Ascending aorta (tissue), 2 donors: ENCODE measurements around the gene TRIM33. TPM values are rescaled to one million over a fixed set of nuclear protein-coding genes. Genes with fewer than 3 reads are reported as not detected.
A peak's percentile ranks its signal among the peaks of the same experiment; 100 is the strongest.

ENCODE experiments used
- DNase-seq, 2 donors: peaks; one replicate each; pipeline ENCODE4 v3.0.0-alpha.2; 2019; ENCODE audit warnings: low spot score in 2 of 2
- H3K27ac ChIP-seq, 2 donors: fragments of 200-600 bp; sonication (generic); one replicate each; pipeline ENCODE4 v1.5.1; 2016 to 2017; ENCODE audit warnings: mild to moderate bottlenecking in 1 of 2
- H3K27me3 ChIP-seq: fragments of 200-600 bp; sonication (generic); one replicate; pipeline ENCODE4 v1.5.1; 2017
- H3K36me3 ChIP-seq, 2 donors: fragments of 200-600 bp; sonication (generic); one replicate each; pipeline ENCODE4 v1.5.1; 2016
- H3K4me1 ChIP-seq, 2 donors: fragments of 200-600 bp; sonication (generic); one replicate each; pipeline ENCODE4 v1.5.1; 2016 to 2017; ENCODE audit warnings: mild to moderate bottlenecking in 1 of 2
- H3K4me3 ChIP-seq, 2 donors: fragments of 200-600 bp; sonication (generic); one replicate each; pipeline ENCODE4 v1.5.1; 2016 to 2017; ENCODE audit warnings: mild to moderate bottlenecking in 1 of 2
- H3K9me3 ChIP-seq, 2 donors: fragments of 200-600 bp; sonication (generic); one replicate each; pipeline ENCODE4 v1.5.1; 2016
- intact Hi-C: fragments of 100-400 bp; cut with DNase I; formaldehyde crosslinking; loops from one replicate; pipeline ENCODE4 v1.15.1; 2023
- total RNA-seq: library from RNA; depleted of rRNA; stranded (reverse); fragments of >200 nt; gene quantifications from one replicate; pipeline ENCODE4 v1.1.0, GENCODE V29; 2016
- TF ChIP-seq, protein P1 (sequence below), 3 experiments: fragments of 200-600 bp in 2 of 3; fragments of 450-650 bp in 1 of 3; sonication (generic) in 2 of 3; IDR thresholded peaks; one replicate each; pipeline ENCODE4 v1.5.1; 2016 to 2019; ENCODE audit warnings: antibody characterized with exemption in 3 of 3, mild to moderate bottlenecking in 1 of 3, moderate library complexity in 1 of 3

TRIM33 gene
- total RNA-seq, 1 donor from 2014 or later, result 42.5 TPM

DNA sequence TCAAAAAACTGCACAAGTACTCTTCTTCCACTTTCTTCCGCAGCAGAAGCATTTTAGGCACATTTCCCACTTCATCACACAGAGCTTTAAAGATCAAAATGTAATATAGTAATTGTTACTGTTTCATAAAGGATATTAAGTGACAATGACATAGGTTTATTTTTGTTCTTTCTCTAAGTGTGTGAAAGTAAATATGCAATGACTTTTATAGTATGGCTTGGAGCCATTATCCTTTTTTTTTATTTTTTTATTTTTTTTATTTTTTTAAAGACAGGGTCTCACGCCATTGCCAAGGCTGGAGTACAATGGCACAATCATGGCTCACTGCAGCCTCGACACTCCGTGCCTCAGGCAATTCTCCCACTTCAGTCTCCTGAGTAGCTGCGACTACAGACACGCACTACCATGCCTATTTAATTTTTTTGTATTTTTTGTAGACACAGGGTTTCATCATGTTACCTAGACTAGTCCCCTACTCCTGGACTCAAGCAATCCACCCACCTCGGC, 7.0 kb downstream of the TRIM33 start:
- peaks cover 0 to 7% of the 10 kb centered on the region in 2 donors for H3K4me1 ChIP-seq
- TF ChIP-seq, protein P1, sequence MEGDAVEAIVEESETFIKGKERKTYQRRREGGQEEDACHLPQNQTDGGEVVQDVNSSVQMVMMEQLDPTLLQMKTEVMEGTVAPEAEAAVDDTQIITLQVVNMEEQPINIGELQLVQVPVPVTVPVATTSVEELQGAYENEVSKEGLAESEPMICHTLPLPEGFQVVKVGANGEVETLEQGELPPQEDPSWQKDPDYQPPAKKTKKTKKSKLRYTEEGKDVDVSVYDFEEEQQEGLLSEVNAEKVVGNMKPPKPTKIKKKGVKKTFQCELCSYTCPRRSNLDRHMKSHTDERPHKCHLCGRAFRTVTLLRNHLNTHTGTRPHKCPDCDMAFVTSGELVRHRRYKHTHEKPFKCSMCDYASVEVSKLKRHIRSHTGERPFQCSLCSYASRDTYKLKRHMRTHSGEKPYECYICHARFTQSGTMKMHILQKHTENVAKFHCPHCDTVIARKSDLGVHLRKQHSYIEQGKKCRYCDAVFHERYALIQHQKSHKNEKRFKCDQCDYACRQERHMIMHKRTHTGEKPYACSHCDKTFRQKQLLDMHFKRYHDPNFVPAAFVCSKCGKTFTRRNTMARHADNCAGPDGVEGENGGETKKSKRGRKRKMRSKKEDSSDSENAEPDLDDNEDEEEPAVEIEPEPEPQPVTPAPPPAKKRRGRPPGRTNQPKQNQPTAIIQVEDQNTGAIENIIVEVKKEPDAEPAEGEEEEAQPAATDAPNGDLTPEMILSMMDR (IDR thresholded peaks at IDR 0.05), result no peak
- H3K27me3 ChIP-seq, result no peaks in the 10 kb centered on the region
- intact Hi-C loops, result no loop called here
- DNase-seq, result no peak
- no peak overlapping the region for H3K27ac ChIP-seq
- no peaks in the 10 kb centered on the region for H3K9me3 ChIP-seq
- H3K4me3 ChIP-seq, result no peak overlapping the region
- no peaks in the 10 kb centered on the region for H3K36me3 ChIP-seq

DNA sequence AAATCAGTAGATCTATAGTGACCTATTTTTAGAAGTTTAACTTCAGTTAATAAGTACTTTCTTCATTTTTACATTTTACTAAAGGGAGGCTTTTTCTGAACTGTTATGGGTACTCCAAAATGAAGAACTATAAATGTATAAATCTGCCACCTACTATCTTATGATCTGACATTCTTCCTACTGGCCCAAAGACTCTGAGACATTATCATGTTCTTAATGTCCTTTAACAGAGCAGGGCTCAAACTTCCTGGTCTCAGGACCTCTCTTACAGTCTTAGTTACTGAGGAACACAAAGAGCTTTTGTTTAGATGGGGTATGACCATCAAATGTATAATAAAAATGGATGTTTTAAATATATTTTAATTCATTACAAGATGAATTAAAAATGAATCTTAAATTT, 8.9 kb downstream of the TRIM33 start:
- no peak for DNase-seq
- Histone ChIP-seq H3K4me1 (no peaks in the 10 kb centered on the region), H3K36me3 (no peaks in the 10 kb centered on the region), H3K4me3 (no peak overlapping the region), H3K27ac (no peak overlapping the region), H3K9me3 (no peaks in the 10 kb centered on the region), H3K27me3 (no peaks in the 10 kb centered on the region)
- TF ChIP-seq, protein P1 (IDR thresholded peaks at IDR 0.05), result no peak
- intact Hi-C loops, result no loop called here

DNA sequence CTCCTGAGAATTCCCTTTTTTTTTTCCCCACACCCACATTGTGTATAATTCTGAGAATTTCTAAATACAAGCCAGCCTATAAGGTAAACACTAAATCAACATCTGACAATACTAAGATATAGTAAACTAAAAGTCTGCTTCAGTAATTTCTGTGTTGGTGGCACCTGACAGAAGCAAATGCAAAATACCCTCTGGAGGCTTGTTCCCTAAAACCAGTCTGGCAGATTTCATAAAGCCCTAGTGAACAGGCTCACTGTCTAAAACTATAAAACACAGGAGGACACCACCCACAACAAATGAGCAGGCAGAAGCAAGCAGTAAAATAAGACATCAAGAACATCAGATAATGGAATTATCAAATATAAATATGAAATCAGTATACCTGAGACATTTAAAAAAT, 11.5 kb downstream of the TRIM33 start:
- peaks cover 0 to 16% of the 10 kb centered on the region in 2 donors for H3K4me1 ChIP-seq
- no peaks in the 10 kb centered on the region for H3K36me3 ChIP-seq
- H3K27ac ChIP-seq, result no peak overlapping the region
- H3K27me3 ChIP-seq, result no peaks in the 10 kb centered on the region
- intact Hi-C loops, result no loop called here
- DNase-seq, result no peak
- no peaks in the 10 kb centered on the region for H3K9me3 ChIP-seq
- no peak overlapping the region for H3K4me3 ChIP-seq
- TF ChIP-seq, protein P1 (IDR thresholded peaks at IDR 0.05), result no peak

DNA sequence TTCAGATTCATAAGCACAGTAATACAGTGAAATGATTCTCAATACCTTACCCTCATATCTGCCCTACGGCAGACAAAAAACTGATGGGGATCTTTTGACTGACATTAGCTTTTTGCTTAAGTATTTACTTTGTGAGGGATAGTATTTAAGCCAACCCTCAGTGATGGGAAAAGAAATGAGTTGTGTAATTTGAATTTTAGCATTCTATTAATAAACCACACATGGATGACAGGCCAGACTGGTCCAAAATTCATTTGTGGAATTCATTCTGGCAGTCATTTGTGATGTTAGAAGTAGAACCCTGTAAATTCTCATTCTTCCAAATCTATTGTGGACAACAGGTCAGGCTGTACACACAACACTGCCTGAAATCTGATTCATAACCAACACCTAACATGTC, 14.9 kb downstream of the TRIM33 start:
- DNase-seq, result no peak
- TF ChIP-seq, protein P1 (IDR thresholded peaks at IDR 0.05), result no peak
- Histone ChIP-seq H3K27ac (peak overlapping the region in 1 of 2 donors; percentile 12), H3K27me3 (no peaks in the 10 kb centered on the region), H3K9me3 (no peaks in the 10 kb centered on the region), H3K36me3 (no peaks in the 10 kb centered on the region), H3K4me3 (peak overlapping the region in 1 of 2 donors; percentile 9), H3K4me1 (peaks cover 0 to 17% of the 10 kb centered on the region in 2 donors)
- intact Hi-C loops, result no loop called here

DNA sequence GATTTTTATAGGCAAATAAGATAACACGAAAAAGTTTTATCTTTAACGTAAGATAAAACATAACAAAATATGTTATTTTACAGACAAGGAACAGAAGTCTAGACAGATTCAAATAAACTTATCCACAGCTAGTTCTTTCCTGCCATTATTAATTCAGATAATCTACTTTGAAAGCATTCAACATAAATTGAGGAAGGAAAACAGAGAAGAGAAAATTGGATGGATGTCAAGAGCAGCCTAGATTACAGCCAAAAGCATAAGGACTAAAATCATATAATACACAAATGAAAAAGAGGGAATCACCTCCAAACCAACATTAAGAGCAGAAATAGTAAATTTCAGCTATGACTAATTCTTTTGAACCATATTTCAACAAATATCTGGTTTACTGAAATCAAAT, 15.5 kb downstream of the TRIM33 start:
- no peak for DNase-seq
- no peak overlapping the region for H3K27ac ChIP-seq
- intact Hi-C loops, result no loop called here

More for the DNA sequence above, 15.5 kb downstream of the TRIM33 start:
- H3K9me3 ChIP-seq, result no peaks in the 10 kb centered on the region
- no peak overlapping the region for H3K4me3 ChIP-seq
- no peaks in the 10 kb centered on the region for H3K27me3 ChIP-seq
- H3K4me1 ChIP-seq, result peaks cover 0 to 17% of the 10 kb centered on the region in 2 donors
- TF ChIP-seq, protein P1 (IDR thresholded peaks at IDR 0.05), result no peak
- no peaks in the 10 kb centered on the region for H3K36me3 ChIP-seq
